Body of pancreas (tissue), 4 donors: Measurements from ENCODE around the gene CXCL11. TPM values are rescaled to one million over a fixed set of nuclear protein-coding genes. Genes with fewer than 3 reads are reported as not detected.

Source experiments
- ATAC-seq: fragments of 150-250 bp; one replicate; pipeline ENCODE4 v1.9.1; 2016
- DNase-seq, 4 donors: peaks; one replicate each; pipeline ENCODE4 v3.0.0-alpha.2; 2019
- H3K27ac ChIP-seq, 4 donors: fragments of 200-600 bp; sonication (generic); 1 replicate in 3 of 4; 2 replicates in 1 of 4; pipeline versions ENCODE4 v1.5.1 to v1.6.1; 2016 to 2019; ENCODE audit warnings: mild to moderate bottlenecking in 1 of 4, mixed read lengths in 1 of 4, moderate library complexity in 1 of 4
- H3K27me3 ChIP-seq, 2 donors: fragments of 200-600 bp; sonication (generic); one replicate each; pipeline ENCODE4 v1.6.0; 2016; ENCODE audit warnings: mild to moderate bottlenecking in 1 of 2
- H3K36me3 ChIP-seq, 2 donors: fragments of 200-600 bp; sonication (generic); replicated peaks in 1 of 2; 2 replicates each; pipeline ENCODE4 v1.5.1; 2016; ENCODE audit warnings: low read depth in 2 of 2; ENCODE audit not compliant: insufficient read depth in 1 of 2
- H3K4me1 ChIP-seq: fragments of 200-600 bp; sonication (generic); one replicate; pipeline ENCODE4 v1.6.0; 2016
- H3K4me3 ChIP-seq, 2 donors: fragments of 200-600 bp; sonication (generic); 1 replicate in 1 of 2; 2 replicates in 1 of 2; pipeline ENCODE4 v1.5.1; 2016 to 2019
- H3K9me3 ChIP-seq, 3 donors: fragments of 200-600 bp; sonication (generic); 1 replicate in 2 of 3; 2 replicates in 1 of 3; pipeline ENCODE4 v1.5.1; 2016
- CTCF ChIP-seq, 7 experiments: fragments of 450-650 bp in 4 of 7; fragments of 200-600 bp in 3 of 7; sonication (generic) in 3 of 7; IDR thresholded peaks; one replicate each; pipeline ENCODE4 v1.5.1; 2016 to 2019; ENCODE audit warnings: antibody characterized with exemption in 7 of 7
- POLR2A ChIP-seq, 3 donors: fragments of 450-650 bp; IDR thresholded peaks; one replicate each; pipeline ENCODE4 v1.6.1; 2016; ENCODE audit warnings: antibody characterized with exemption in 3 of 3, mild to moderate bottlenecking in 2 of 3
- whole genome bisulfite sequencing, 2 donors: methylation state at CpG; one replicate each; pipeline ENCODE4 v1.1.5; 2017; 5-methylcytosine and 5-hydroxymethylcytosine counted together
- intact Hi-C: fragments of 100-400 bp; cut with DNase I; formaldehyde crosslinking; loops from one replicate; pipeline ENCODE4 v1.15.1; 2023
- total RNA-seq, 2 donors: library from RNA; depleted of rRNA; stranded (reverse); fragments of >200 nt; gene quantifications; one replicate each; pipeline ENCODE4 v1.1.0, GENCODE V29; 2016

The CXCL11 gene
- total RNA-seq, 2 donors from 2014 or later, result 0.52 TPM; not detected in 1

- TF ChIP-seq POLR2A (IDR thresholded peaks at IDR 0.05) (no peak), CTCF (IDR thresholded peaks at IDR 0.05) (no peak)
- no peaks in the 10 kb centered on the region for H3K36me3 ChIP-seq
- H3K4me1 ChIP-seq, result peaks cover 5% of the 10 kb centered on the region
- ATAC-seq (peak; percentile 82), DNase-seq (peak in 1 of 4 donors; percentile 17)
- H3K4me3 ChIP-seq, result no peak overlapping the region
- intact Hi-C loops, result no loop called here
- WGBS, 2 donors, result 2 to 3% methylated on average over 6 of the region's 6 CpGs
- H3K27me3 ChIP-seq, result no peaks in the 10 kb centered on the region
- H3K9me3 ChIP-seq, result no peaks in the 10 kb centered on the region
- peak overlapping the region in 2 of 4 donors; percentile 35 to 61 for H3K27ac ChIP-seq
Measured at GRCh38 chr4:76028350-76028765, 7.5 kb downstream of the CXCL11 start.

- WGBS, 2 donors, result 72 to 73% methylated on average over 4 of the region's 4 CpGs
- no peak overlapping the region for H3K4me3 ChIP-seq
- ATAC-seq (no peak), DNase-seq (no peak)
- H3K36me3 ChIP-seq, result no peaks in the 10 kb centered on the region
- no peak for TF ChIP-seq POLR2A (IDR thresholded peaks at IDR 0.05)
- TF ChIP-seq CTCF (IDR thresholded peaks at IDR 0.05), result no peak
- no peaks in the 10 kb centered on the region for H3K27me3 ChIP-seq
- no peak overlapping the region for H3K27ac ChIP-seq
- peaks cover 8% of the 10 kb centered on the region for H3K4me1 ChIP-seq
- intact Hi-C loops, result no loop called here
- no peaks in the 10 kb centered on the region for H3K9me3 ChIP-seq
Measured at GRCh38 chr4:76024065-76024464, 11.8 kb downstream of the CXCL11 start.

- WGBS, 2 donors, result 22 to 26% methylated on average over 3 of the region's 3 CpGs
- Histone ChIP-seq H3K9me3 (no peaks in the 10 kb centered on the region), H3K4me3 (no peak within 1 kb of the TSS), H3K36me3 (no peaks in the 10 kb centered on the region), H3K27me3 (no peaks in the 10 kb centered on the region), H3K27ac (no peak within 1 kb of the TSS), H3K4me1 (peaks cover 5% of the 10 kb centered on the region)
- ATAC-seq (peak; percentile 65), DNase-seq (no peak)
- intact Hi-C loops, result no loop called here
- TF ChIP-seq POLR2A (IDR thresholded peaks at IDR 0.05) (no peak), CTCF (IDR thresholded peaks at IDR 0.05) (no peak)
Measured at GRCh38 chr4:76023389-76023788, 12.5 kb downstream of the CXCL11 start, which contains the start of gene CXCL10. CXCL10 (minus strand) TSS chr4:76023497; CDS start chr4:76023431, 66 bp downstream.

- ATAC-seq, result no peak
- intact Hi-C loops, result no loop called here
- WGBS, 2 donors, result 50 to 51% methylated on average over 2 of the region's 2 CpGs
- no peak for TF ChIP-seq CTCF (IDR thresholded peaks at IDR 0.05)
- TF ChIP-seq POLR2A (IDR thresholded peaks at IDR 0.05), result no peak
- Histone ChIP-seq H3K27ac (no peak overlapping the region), H3K9me3 (no peaks in the 10 kb centered on the region), H3K36me3 (no peaks in the 10 kb centered on the region), H3K4me3 (no peak overlapping the region), H3K27me3 (no peaks in the 10 kb centered on the region), H3K4me1 (peaks cover 4% of the 10 kb centered on the region)
- DNase-seq, result no peak
Measured at GRCh38 chr4:76022677-76023076, 13.2 kb downstream of the CXCL11 start.

- Histone ChIP-seq H3K4me3 (no peak overlapping the region), H3K4me1 (peaks cover 5% of the 10 kb centered on the region), H3K27me3 (no peaks in the 10 kb centered on the region), H3K27ac (no peak overlapping the region), H3K36me3 (no peaks in the 10 kb centered on the region), H3K9me3 (no peaks in the 10 kb centered on the region)
- WGBS, 2 donors, result 78 to 83% methylated on average over 4 of the region's 4 CpGs
- TF ChIP-seq CTCF (IDR thresholded peaks at IDR 0.05) (no peak), POLR2A (IDR thresholded peaks at IDR 0.05) (no peak)
- intact Hi-C loops, result no loop called here
- ATAC-seq (no peak), DNase-seq (no peak)
Measured at GRCh38 chr4:76022031-76022430, 13.8 kb downstream of the CXCL11 start.
